HG03064 (cell line): ENCODE data around the gene TOM1L1.
A peak's percentile ranks its signal among the peaks of the same experiment; 100 is the strongest.
"Not testable (repeated sequence)": the region's sequence is repeated elsewhere in the genome, so short reads cannot be mapped to it uniquely, and the experiment has no call there.

ENCODE experiments used
- ATAC-seq: cut with Tn5 transposase; IDR thresholded peaks from one replicate; pipeline ENCODE4 v1.9.1; 2021; ENCODE audit warnings: low read depth; ENCODE audit not compliant: unreplicated experiment

Gene TOM1L1

GRCh38 chr17:54900457-54901229 lies at the start of gene TOM1L1:
Gene TOM1L1 (plus strand): TSS chr17:54900852. CDS start chr17:54900866, 14 bp downstream.
- ATAC-seq = peak; percentile 86

- no peak for ATAC-seq
These were observed 41.5 kb upstream of the TOM1L1 start for GRCh38 chr17:54859187-54859586.

GRCh38 chr17:54860617-54861470 lies 39.8 kb upstream of the TOM1L1 start:
- ATAC-seq = no peak

GRCh38 chr17:54861471-54861983 lies 39.1 kb upstream of the TOM1L1 start:
- ATAC-seq = no peak

GRCh38 chr17:54863176-54863575 lies 37.5 kb upstream of the TOM1L1 start:
- no peak for ATAC-seq

GRCh38 chr17:54864070-54864469 lies 36.6 kb upstream of the TOM1L1 start:
- no peak for ATAC-seq

- ATAC-seq = no peak
These were observed 35.9 kb upstream of the TOM1L1 start for GRCh38 chr17:54864636-54865356.

GRCh38 chr17:54867634-54868033 lies 33.0 kb upstream of the TOM1L1 start:
- ATAC-seq = no peak

- ATAC-seq = no peak
These were observed 29.9 kb upstream of the TOM1L1 start for GRCh38 chr17:54870671-54871175.

- not testable (repeated sequence) for ATAC-seq
These were observed 24.7 kb upstream of the TOM1L1 start for GRCh38 chr17:54875906-54876305.

GRCh38 chr17:54876656-54877195 lies 23.9 kb upstream of the TOM1L1 start:
- ATAC-seq = no peak

- no peak for ATAC-seq
These were observed 19.2 kb upstream of the TOM1L1 start for GRCh38 chr17:54881255-54881972.

GRCh38 chr17:54882371-54882770 lies 18.3 kb upstream of the TOM1L1 start:
- no peak for ATAC-seq

- ATAC-seq = peak; percentile 87
These were observed 17.7 kb upstream of the TOM1L1 start for GRCh38 chr17:54882950-54883349.

- no peak for ATAC-seq
These were observed 16.7 kb upstream of the TOM1L1 start for GRCh38 chr17:54883939-54884338.

- no peak for ATAC-seq
These were observed 12.9 kb upstream of the TOM1L1 start for GRCh38 chr17:54887787-54888186.

GRCh38 chr17:54888254-54888653 lies 12.4 kb upstream of the TOM1L1 start:
- no peak for ATAC-seq

- no peak for ATAC-seq
These were observed 11.7 kb upstream of the TOM1L1 start for GRCh38 chr17:54888981-54889380.

GRCh38 chr17:54891176-54891821 lies 9.4 kb upstream of the TOM1L1 start:
- no peak for ATAC-seq
